Tibial artery (tissue), 4 donors: ENCODE measurements around the gene PITHD1.

ENCODE experiments used
- DNase-seq, 2 donors: peaks; one replicate each; pipeline ENCODE4 v3.0.0-alpha.2; 2019
- H3K27ac ChIP-seq, 2 donors: fragments of 200-600 bp; sonication (generic) in 1 of 2; 1 replicate in 1 of 2; 2 replicates in 1 of 2; pipeline ENCODE4 v1.5.1; 2018 to 2019; ENCODE audit warnings: mild to moderate bottlenecking in 1 of 2
- H3K27me3 ChIP-seq, 2 donors: fragments of 200-600 bp; sonication (generic) in 1 of 2; one replicate each; pipeline versions ENCODE4 v1.5.1 to v1.6.0; 2016 to 2019
- H3K36me3 ChIP-seq, 3 donors: fragments of 200-600 bp; sonication (generic) in 2 of 3; one replicate each; pipeline ENCODE4 v1.5.1; 2016 to 2019; ENCODE audit warnings: mild to moderate bottlenecking in 2 of 3
- H3K4me1 ChIP-seq, 4 donors: fragments of 200-600 bp; sonication (generic) in 2 of 4; 1 replicate in 3 of 4; 2 replicates in 1 of 4; pipeline ENCODE4 v1.5.1; 2016 to 2019
- H3K4me3 ChIP-seq, 2 donors: fragments of 200-600 bp; sonication (generic) in 1 of 2; 1 replicate in 1 of 2; 2 replicates in 1 of 2; pipeline ENCODE4 v1.5.1; 2018 to 2019; ENCODE audit warnings: mild to moderate bottlenecking in 2 of 2
- H3K9me3 ChIP-seq, 3 donors: fragments of 200-600 bp; sonication (generic) in 1 of 3; one replicate each; pipeline ENCODE4 v1.5.1; 2016 to 2019
- intact Hi-C: fragments of 100-400 bp; cut with DNase I; formaldehyde crosslinking; loops from one replicate; pipeline ENCODE4 v1.15.0; 2023; ENCODE audit warnings: low total_unique reads
- TF ChIP-seq, protein P1 (sequence below), 2 experiments: fragments of 200-600 bp in 1 of 2; fragments of 450-650 bp in 1 of 2; IDR thresholded peaks; one replicate each; pipeline ENCODE4 v1.5.1; 2017 to 2019; ENCODE audit warnings: antibody characterized with exemption in 2 of 2, mild to moderate bottlenecking in 1 of 2, moderate library complexity in 1 of 2

PITHD1 gene

DNA sequence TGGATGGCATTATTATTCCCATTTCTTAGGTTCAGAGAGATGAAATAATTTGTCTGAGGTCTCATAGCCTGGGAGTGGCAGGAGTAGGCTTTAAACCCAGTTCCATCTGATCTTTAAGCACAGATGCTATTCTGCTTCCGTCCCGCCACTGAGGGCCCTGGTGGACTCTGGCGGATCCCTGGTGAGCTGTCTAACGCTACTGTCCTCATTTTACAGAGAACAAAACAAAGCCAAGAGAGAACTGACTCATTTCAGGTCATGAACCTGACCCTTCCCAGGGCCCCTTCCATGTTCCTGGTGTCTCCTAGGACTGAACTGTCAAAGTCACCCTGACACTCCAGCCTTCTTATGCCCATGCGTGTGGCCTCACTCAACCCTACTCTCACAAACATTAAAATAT is 25.5 kb downstream of the PITHD1 start:
- Histone ChIP-seq H3K4me3 (no peak overlapping the region), H3K4me1 (peaks cover 0 to 27% (median 18%) of the 10 kb centered on the region in 4 donors), H3K36me3 (peaks cover 11 to 62% (median 24%) of the 10 kb centered on the region in 3 donors), H3K27me3 (no peaks in the 10 kb centered on the region), H3K9me3 (no peaks in the 10 kb centered on the region), H3K27ac (no peak overlapping the region)
- intact Hi-C loops: no loop called here
- DNase-seq: no peak
- TF ChIP-seq, protein P1, sequence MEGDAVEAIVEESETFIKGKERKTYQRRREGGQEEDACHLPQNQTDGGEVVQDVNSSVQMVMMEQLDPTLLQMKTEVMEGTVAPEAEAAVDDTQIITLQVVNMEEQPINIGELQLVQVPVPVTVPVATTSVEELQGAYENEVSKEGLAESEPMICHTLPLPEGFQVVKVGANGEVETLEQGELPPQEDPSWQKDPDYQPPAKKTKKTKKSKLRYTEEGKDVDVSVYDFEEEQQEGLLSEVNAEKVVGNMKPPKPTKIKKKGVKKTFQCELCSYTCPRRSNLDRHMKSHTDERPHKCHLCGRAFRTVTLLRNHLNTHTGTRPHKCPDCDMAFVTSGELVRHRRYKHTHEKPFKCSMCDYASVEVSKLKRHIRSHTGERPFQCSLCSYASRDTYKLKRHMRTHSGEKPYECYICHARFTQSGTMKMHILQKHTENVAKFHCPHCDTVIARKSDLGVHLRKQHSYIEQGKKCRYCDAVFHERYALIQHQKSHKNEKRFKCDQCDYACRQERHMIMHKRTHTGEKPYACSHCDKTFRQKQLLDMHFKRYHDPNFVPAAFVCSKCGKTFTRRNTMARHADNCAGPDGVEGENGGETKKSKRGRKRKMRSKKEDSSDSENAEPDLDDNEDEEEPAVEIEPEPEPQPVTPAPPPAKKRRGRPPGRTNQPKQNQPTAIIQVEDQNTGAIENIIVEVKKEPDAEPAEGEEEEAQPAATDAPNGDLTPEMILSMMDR (IDR thresholded peaks at IDR 0.05): no peak

DNA sequence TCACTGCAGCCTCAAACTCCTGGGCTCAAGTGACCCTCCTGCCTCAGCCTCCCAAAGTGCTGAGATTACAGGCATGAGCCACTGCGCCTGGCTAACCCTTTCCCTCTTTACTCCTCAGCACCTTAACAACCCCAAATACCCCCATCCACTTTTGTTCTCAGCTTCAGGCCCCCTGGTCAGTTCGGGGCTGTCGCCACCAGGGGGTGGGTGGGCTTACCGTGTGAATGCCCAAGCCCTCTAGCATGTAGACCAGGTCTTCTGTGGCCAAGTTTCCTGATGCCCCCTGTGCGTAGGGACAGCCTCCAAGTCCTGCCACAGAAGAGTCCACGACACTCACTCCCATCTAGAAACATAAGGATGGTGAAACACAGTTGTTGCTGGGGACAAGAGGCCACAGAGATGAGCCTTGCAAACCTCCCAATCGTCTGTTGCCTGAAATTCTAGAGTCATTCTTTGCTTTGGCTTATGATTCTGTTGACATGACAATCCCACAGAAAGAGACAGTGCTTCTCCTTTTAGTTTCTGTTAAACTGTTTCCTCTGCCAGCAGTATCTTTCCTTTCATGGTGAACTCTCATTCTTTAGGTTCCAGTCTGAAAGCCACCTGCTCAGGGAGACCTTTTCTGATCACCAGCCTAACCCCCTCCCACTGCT is 26.1 kb downstream of the PITHD1 start:
- DNase-seq: no peak
- peaks cover 11 to 62% (median 24%) of the 10 kb centered on the region in 3 donors for H3K36me3 ChIP-seq
- H3K27ac ChIP-seq: no peak overlapping the region
- intact Hi-C loops: no loop called here
- peaks cover 0 to 21% (median 14%) of the 10 kb centered on the region in 4 donors for H3K4me1 ChIP-seq
- no peaks in the 10 kb centered on the region for H3K27me3 ChIP-seq
- H3K9me3 ChIP-seq: no peaks in the 10 kb centered on the region
- H3K4me3 ChIP-seq: no peak overlapping the region
- TF ChIP-seq, protein P1 (IDR thresholded peaks at IDR 0.05): no peak

DNA sequence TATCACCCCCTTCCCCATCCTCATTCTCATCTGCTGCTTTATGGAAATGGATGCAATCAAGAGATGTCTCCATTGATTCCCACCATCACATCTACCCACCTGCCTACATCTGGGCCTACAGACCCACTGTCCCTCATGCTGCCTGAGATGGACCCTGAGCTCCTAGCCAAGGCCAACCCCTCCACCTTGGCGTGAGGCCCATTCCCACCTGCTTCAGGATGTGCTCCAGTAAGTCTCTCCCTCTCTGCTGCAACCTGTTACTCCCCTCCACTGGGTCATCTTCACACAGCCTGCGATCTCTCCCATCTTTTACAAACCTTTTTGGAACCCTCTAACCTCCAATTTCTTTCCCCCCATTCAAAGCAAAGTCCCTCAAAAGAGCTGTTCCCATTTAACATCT is 26.8 kb downstream of the PITHD1 start:
- no peak overlapping the region for H3K4me3 ChIP-seq
- no peak overlapping the region for H3K27ac ChIP-seq
- TF ChIP-seq, protein P1 (IDR thresholded peaks at IDR 0.05): no peak
- DNase-seq: no peak
- peaks cover 0 to 14% (median 7%) of the 10 kb centered on the region in 4 donors for H3K4me1 ChIP-seq
- intact Hi-C loops: no loop called here
- H3K9me3 ChIP-seq: no peaks in the 10 kb centered on the region
- H3K27me3 ChIP-seq: no peaks in the 10 kb centered on the region
- peaks cover 11 to 63% (median 24%) of the 10 kb centered on the region in 3 donors for H3K36me3 ChIP-seq

DNA sequence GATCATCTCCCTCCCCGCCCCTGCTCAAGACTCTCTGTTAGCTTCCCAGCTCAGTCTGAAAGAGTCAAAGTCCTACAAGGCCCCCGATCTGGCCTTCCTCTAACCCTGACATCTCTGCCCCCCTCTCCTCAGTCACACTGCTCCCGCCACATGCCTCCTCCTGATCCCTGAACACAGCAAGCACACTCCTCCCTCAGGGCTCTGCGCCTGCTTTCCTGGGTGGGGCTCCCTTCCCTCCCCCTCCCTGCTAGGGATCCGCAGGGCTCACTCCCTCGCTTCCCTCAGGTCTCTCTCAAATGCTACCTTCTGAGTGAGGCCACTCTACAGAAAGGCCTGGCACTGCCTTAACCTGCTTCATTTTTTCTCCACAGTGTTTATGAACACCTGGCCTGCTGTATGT is 28.1 kb downstream of the PITHD1 start:
- no peak for DNase-seq
- intact Hi-C loops: no loop called here
- Histone ChIP-seq H3K27ac (no peak overlapping the region), H3K4me3 (no peak overlapping the region), H3K9me3 (no peaks in the 10 kb centered on the region), H3K27me3 (no peaks in the 10 kb centered on the region), H3K4me1 (peaks cover 0 to 7% (median 5%) of the 10 kb centered on the region in 4 donors), H3K36me3 (peaks cover 11 to 75% (median 24%) of the 10 kb centered on the region in 3 donors)
- TF ChIP-seq, protein P1 (IDR thresholded peaks at IDR 0.05): no peak

DNA sequence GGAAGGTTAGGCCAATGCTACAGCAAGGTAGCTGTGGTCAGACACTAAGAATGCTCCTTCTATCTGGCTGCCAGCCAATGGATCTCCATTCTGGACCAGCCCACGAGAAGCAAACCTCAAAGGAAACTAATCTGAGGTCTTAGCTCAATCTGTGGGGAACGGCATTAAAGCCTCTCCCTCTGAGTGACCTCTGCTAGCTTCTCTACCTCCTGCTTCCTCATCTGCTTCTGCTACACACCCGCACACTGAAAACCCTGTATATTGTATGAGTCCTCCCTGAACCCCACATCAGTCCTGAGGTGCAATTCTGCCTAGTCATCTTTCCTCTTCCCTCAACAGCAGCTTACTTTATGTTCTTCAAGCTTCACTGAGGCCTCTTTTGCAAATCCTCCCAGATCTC is 29.2 kb downstream of the PITHD1 start:
- no peak for DNase-seq
- Histone ChIP-seq H3K9me3 (no peaks in the 10 kb centered on the region), H3K27ac (no peak overlapping the region), H3K4me3 (no peak overlapping the region), H3K36me3 (peaks cover 16 to 83% (median 30%) of the 10 kb centered on the region in 3 donors), H3K27me3 (no peaks in the 10 kb centered on the region), H3K4me1 (no peaks in the 10 kb centered on the region)
- intact Hi-C loops: no loop called here
- TF ChIP-seq, protein P1 (IDR thresholded peaks at IDR 0.05): no peak
